GM12875 (cell line): ENCODE measurements around the gene SORCS2.
"Not testable (repeated sequence)": the region's sequence is repeated elsewhere in the genome, so short reads cannot be mapped to it uniquely, and the experiment has no call there.

Experiments
- H3K4me3 ChIP-seq: one replicate; pipeline ENCODE4 v1.5.1; 2011; ENCODE audit warnings: low read depth, low read length, control low read depth
- CTCF ChIP-seq: IDR thresholded peaks from 2 replicates; pipeline ENCODE4 v1.5.1; 2011; ENCODE audit warnings: low read depth, mild to moderate bottlenecking, control low read depth, inconsistent platforms, low read length, moderate library complexity, borderline replicate concordance; ENCODE audit not compliant: insufficient read depth

SORCS2 gene

GRCh38 chr4:7213807-7214206, 21.5 kb downstream of the SORCS2 start:
- no peak for TF ChIP-seq CTCF

GRCh38 chr4:7214359-7214758, 22.0 kb downstream of the SORCS2 start:
- TF ChIP-seq CTCF, result no peak
- no peak overlapping the region for H3K4me3 ChIP-seq

More at GRCh38 chr4:7213807-7214206, 21.5 kb downstream of the SORCS2 start:
- H3K4me3 ChIP-seq, result no peak overlapping the region

GRCh38 chr4:7215187-7215586, 22.8 kb downstream of the SORCS2 start:
- H3K4me3 ChIP-seq, result not testable (repeated sequence)

- no peak for TF ChIP-seq CTCF
- H3K4me3 ChIP-seq, result no peak overlapping the region
Observed at GRCh38 chr4:7217039-7217438, 24.7 kb downstream of the SORCS2 start.

- no peak overlapping the region for H3K4me3 ChIP-seq
- TF ChIP-seq CTCF, result no peak
Observed at GRCh38 chr4:7217474-7218321, 25.4 kb downstream of the SORCS2 start.

GRCh38 chr4:7218686-7219085, 26.3 kb downstream of the SORCS2 start:
- no peak overlapping the region for H3K4me3 ChIP-seq
- TF ChIP-seq CTCF, result no peak

GRCh38 chr4:7222521-7222920, 30.2 kb downstream of the SORCS2 start:
- no peak overlapping the region for H3K4me3 ChIP-seq
- TF ChIP-seq CTCF, result no peak
